RWPE2 (cell line): ENCODE measurements around the gene KIF26B.

ENCODE experiments used
- ATAC-seq: fragments of 200-7000 bp; cut with Tn5 transposase; 3 replicates; pipeline ENCODE4 v1.9.1; 2021; ENCODE audit warnings: low read depth
- DNase-seq: peaks from one replicate; pipeline ENCODE4 v3.0.0-alpha.2; 2020; ENCODE audit warnings: low spot score
- H3K27ac ChIP-seq: fragments of 450-650 bp; 2 replicates; pipeline ENCODE4 v1.5.1; 2017; ENCODE audit warnings: mild to moderate bottlenecking; ENCODE audit not compliant: poor library complexity, severe bottlenecking
- H3K27me3 ChIP-seq: fragments of 250-450 bp; sonication (Bioruptor Pico); 2 replicates; pipeline ENCODE4 v1.5.1; 2021; ENCODE audit warnings: mild to moderate bottlenecking, moderate library complexity; ENCODE audit not compliant: insufficient read depth, poor library complexity, severe bottlenecking
- H3K36me3 ChIP-seq: fragments of 250-450 bp; sonication (Bioruptor Pico); 2 replicates; pipeline ENCODE4 v1.5.1; 2020; ENCODE audit warnings: low read depth, mild to moderate bottlenecking, moderate library complexity
- H3K4me1 ChIP-seq: fragments of 250-450 bp; sonication (Bioruptor Pico); 2 replicates; pipeline ENCODE4 v1.5.1; 2021; ENCODE audit warnings: mild to moderate bottlenecking, moderate library complexity; ENCODE audit not compliant: insufficient read depth, poor library complexity, severe bottlenecking
- H3K4me3 ChIP-seq: fragments of 250-450 bp; sonication (Bioruptor Pico); 2 replicates; pipeline ENCODE4 v1.5.1; 2021; ENCODE audit warnings: mild to moderate bottlenecking, moderate library complexity; ENCODE audit not compliant: severe bottlenecking
- H3K9me3 ChIP-seq: fragments of 250-450 bp; sonication (Bioruptor Pico); 2 replicates; pipeline ENCODE4 v1.5.1; 2021; ENCODE audit warnings: mild to moderate bottlenecking, moderate library complexity; ENCODE audit not compliant: severe bottlenecking
- CTCF ChIP-seq: fragments of 450-650 bp; IDR thresholded peaks from one replicate; pipeline ENCODE4 v1.5.1; 2017; ENCODE audit warnings: mild to moderate bottlenecking, moderate library complexity; ENCODE audit not compliant: poor library complexity, severe bottlenecking

KIF26B gene

GRCh38 chr1:245173446-245174211 is 18.8 kb downstream of the KIF26B start:
- Histone ChIP-seq H3K9me3 (no peaks in the 10 kb centered on the region), H3K27me3 (no peaks in the 10 kb centered on the region), H3K4me3 (no peak overlapping the region), H3K4me1 (no peaks in the 10 kb centered on the region), H3K36me3 (no peaks in the 10 kb centered on the region), H3K27ac (no peak overlapping the region)
- DNase-seq, result no peak
- TF ChIP-seq CTCF, result no peak
- ATAC-seq, result no peak

- ATAC-seq, result no peak
- Histone ChIP-seq H3K27me3 (no peaks in the 10 kb centered on the region), H3K36me3 (no peaks in the 10 kb centered on the region), H3K9me3 (no peaks in the 10 kb centered on the region), H3K4me3 (no peak overlapping the region), H3K27ac (no peak overlapping the region), H3K4me1 (no peaks in the 10 kb centered on the region)
- TF ChIP-seq CTCF, result no peak
- DNase-seq, result no peak
These were observed 22.5 kb downstream of the KIF26B start for GRCh38 chr1:245177071-245177900.

DNA sequence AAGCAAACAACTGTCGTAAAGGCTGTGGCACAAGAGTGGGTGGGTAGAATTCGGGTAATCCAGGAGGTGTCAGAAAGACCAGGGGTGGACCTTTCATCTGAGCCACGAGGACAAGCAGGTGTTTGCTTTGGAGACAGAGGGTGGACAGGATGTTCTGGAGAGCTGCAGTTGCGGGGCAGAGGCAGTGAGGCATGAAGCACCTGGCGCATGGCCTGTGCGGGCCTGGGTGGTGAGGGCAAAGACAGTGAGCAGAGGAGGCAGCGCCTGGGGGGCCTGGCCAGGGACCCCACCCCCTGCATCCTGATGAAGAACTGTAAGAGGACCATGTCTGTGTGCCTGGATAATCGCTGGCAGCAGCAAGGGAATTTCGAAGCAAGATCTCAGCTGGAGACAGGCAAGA is 24.9 kb downstream of the KIF26B start:
- Histone ChIP-seq H3K4me3 (no peak overlapping the region), H3K9me3 (no peaks in the 10 kb centered on the region), H3K27me3 (no peaks in the 10 kb centered on the region), H3K36me3 (no peaks in the 10 kb centered on the region), H3K4me1 (no peaks in the 10 kb centered on the region), H3K27ac (no peak overlapping the region)
- DNase-seq (no peak), ATAC-seq (no peak)
- no peak for TF ChIP-seq CTCF

DNA sequence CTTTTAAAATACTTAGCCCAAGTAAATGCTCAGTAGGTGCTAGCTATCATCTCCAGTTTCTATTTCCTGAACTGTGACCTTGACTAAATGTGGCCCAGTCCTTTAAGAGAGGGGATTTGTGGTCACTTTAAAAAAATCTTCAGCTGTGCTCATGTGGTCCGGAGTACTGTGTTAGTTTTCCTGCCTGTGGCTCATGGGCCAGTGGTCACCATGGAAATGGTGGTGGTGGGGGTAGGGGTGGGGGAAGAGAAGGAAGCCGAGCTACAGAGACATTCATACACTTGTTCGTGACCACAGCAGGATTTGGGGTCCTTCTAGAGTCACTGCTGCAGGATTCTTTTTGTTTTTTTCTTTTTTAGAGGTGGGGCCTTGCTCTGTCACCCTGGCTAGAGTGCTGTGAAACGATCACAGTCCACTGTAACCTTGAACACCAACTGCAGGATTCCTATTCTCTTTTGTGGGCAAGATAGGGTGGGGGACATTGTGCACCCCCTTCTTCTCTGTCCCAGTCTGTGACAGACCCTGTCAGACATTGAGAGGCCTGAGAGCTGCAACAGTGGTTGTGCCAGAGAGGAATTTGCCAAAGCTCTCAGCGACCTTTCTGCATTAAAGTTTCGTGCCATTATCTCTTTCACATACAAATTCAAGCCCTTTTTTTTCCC is 25.8 kb downstream of the KIF26B start:
- TF ChIP-seq CTCF, result no peak
- no peaks in the 10 kb centered on the region for H3K4me1 ChIP-seq
- no peak overlapping the region for H3K27ac ChIP-seq
- no peak overlapping the region for H3K4me3 ChIP-seq
- H3K36me3 ChIP-seq, result no peaks in the 10 kb centered on the region
- no peak for DNase-seq
- no peak for ATAC-seq
- no peaks in the 10 kb centered on the region for H3K27me3 ChIP-seq
- no peaks in the 10 kb centered on the region for H3K9me3 ChIP-seq
